ENCODE measurements around the gene F8.

F8 gene

GRCh38 chrX:155022585-155022984 is at the start of gene F8:
TSS of gene F8 (minus strand) at chrX:155022723. CDS start at chrX:155022552, 171 bp downstream.
- DNase-seq = no peak

- no peak for DNase-seq
Measured at GRCh38 chrX:155071694-155072280, 49.3 kb upstream of the F8 start.

GRCh38 chrX:155070975-155071693 is 48.6 kb upstream of the F8 start, which contains the start of the genes BRCC3, CMC4 and MTCP1:
TSS of gene BRCC3 (plus strand) at chrX:155071508. CDS start at chrX:155071528, 20 bp downstream.
TSS of gene CMC4 (minus strand) at chrX:155071136. CDS start at chrX:155064023, 7,113 bp downstream.
TSS of gene MTCP1 (minus strand) at chrX:155071136. CDS start at chrX:155066010, 5,126 bp downstream.
- DNase-seq = peak; percentile 95

- peak; percentile 36 for DNase-seq
Measured at GRCh38 chrX:155070663-155070974, 48.1 kb upstream of the F8 start.

GRCh38 chrX:155070038-155070437 is 47.5 kb upstream of the F8 start:
- peak; percentile 1 for DNase-seq

- no peak for DNase-seq
Measured at GRCh38 chrX:155069414-155069813, 46.9 kb upstream of the F8 start.

GRCh38 chrX:155068165-155068564 is 45.6 kb upstream of the F8 start:
- no peak for DNase-seq

- no peak for DNase-seq
Measured at GRCh38 chrX:155065035-155065734, 42.7 kb upstream of the F8 start.

GRCh38 chrX:155061760-155062159 is 39.2 kb upstream of the F8 start:
- no peak for DNase-seq

GRCh38 chrX:155056877-155057792 is 34.6 kb upstream of the F8 start:
- peak; percentile 52 for DNase-seq

GRCh38 chrX:155056471-155056870 is 33.9 kb upstream of the F8 start:
- no peak for DNase-seq

- no peak for DNase-seq
Measured at GRCh38 chrX:155055494-155055893, 33.0 kb upstream of the F8 start.

- no peak for DNase-seq
Measured at GRCh38 chrX:155054255-155054654, 31.7 kb upstream of the F8 start.

GRCh38 chrX:155053656-155054055 is 31.1 kb upstream of the F8 start:
- no peak for DNase-seq

GRCh38 chrX:155052738-155053498 is 30.4 kb upstream of the F8 start:
- no peak for DNase-seq

GRCh38 chrX:155048977-155049619 is 26.6 kb upstream of the F8 start:
- DNase-seq = no peak

- no peak for DNase-seq
Measured at GRCh38 chrX:155046811-155047528, 24.4 kb upstream of the F8 start.

GRCh38 chrX:155046129-155046810 is 23.7 kb upstream of the F8 start:
- no peak for DNase-seq

GRCh38 chrX:155035688-155036087 is 13.2 kb upstream of the F8 start:
- no peak for DNase-seq

- no peak for DNase-seq
Measured at GRCh38 chrX:155031657-155032056, 9.1 kb upstream of the F8 start.

Data from NCI-H774 (cell line).